GM20000 (cell line): ENCODE data around the gene TYK2.
A peak's percentile ranks its signal among the peaks of the same experiment; 100 is the strongest.

Source experiments
- DNase-seq: peaks from one replicate; pipeline ENCODE4 v3.0.0; 2012; ENCODE audit warnings: low spot score
- CTCF ChIP-seq: IDR thresholded peaks from 2 replicates; pipeline ENCODE4 v1.5.1; 2012; ENCODE audit warnings: mild to moderate bottlenecking, control low read depth; ENCODE audit errors: extremely low read depth, missing control alignments

The TYK2 gene

GRCh38 chr19:10318807-10319682, 61.3 kb downstream of the TYK2 start:
- no peak for TF ChIP-seq CTCF
- no peak for DNase-seq

- no peak for DNase-seq
- TF ChIP-seq CTCF = no peak
Observed at GRCh38 chr19:10317857-10318462, 62.4 kb downstream of the TYK2 start.

- TF ChIP-seq CTCF = no peak
- DNase-seq = no peak
Observed at GRCh38 chr19:10317045-10317856, 63.1 kb downstream of the TYK2 start.

- TF ChIP-seq CTCF = no peak
- DNase-seq = no peak
Observed at GRCh38 chr19:10316229-10317044, 63.9 kb downstream of the TYK2 start.

GRCh38 chr19:10315335-10316214, 64.8 kb downstream of the TYK2 start, which contains the start of gene FDX2:
Gene FDX2, minus strand, starts transcription at chr19:10316015. Its CDS starts 19 bp downstream, at chr19:10315996.
- no peak for TF ChIP-seq CTCF
- DNase-seq = peak; percentile 97

GRCh38 chr19:10309423-10309822, 70.9 kb downstream of the TYK2 start, which contains the start of gene ZGLP1:
Gene ZGLP1, minus strand, starts transcription at chr19:10309815.
- no peak for TF ChIP-seq CTCF
- DNase-seq = no peak
